Measurements from ENCODE around the gene SFTPA1. TPM values are rescaled to one million over a fixed set of nuclear protein-coding genes. Genes with fewer than 3 reads are reported as not detected.
"Not testable (repeated sequence)": the region's sequence is repeated elsewhere in the genome, so short reads cannot be mapped to it uniquely, and the experiment has no call there.

SFTPA1 gene
- total RNA-seq, 1 donor from 2014 or later = not detected

DNA sequence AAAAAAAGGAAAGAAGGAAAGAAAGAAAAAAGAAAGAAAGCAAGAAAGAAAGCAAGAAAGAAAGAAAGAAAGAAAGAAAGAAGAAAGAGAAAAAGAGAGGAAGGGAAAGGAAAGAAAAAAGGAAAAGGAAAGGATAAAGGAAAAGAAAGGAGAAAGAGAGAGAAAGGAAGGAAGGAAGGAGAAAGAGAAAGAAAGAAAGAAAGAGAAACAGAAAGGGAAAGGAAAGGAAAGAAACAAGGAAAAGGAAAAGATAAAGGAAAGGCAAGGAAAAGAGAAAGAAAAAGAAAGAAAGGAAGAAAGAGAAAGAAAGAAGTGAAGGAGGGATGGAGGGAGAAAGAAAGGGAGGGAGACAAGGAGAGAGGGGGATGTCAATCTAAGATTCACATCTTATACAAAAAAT, 29.7 kb upstream of the SFTPA1 start:
- no peak for TF ChIP-seq CTCF (IDR thresholded peaks at IDR 0.05; ENCODE audit: insufficient read depth, low read length, poor library complexity, severe bottlenecking)
- no peaks in the 10 kb centered on the region for H3K36me3 ChIP-seq (ENCODE audit: control insufficient read depth, insufficient read depth, low read length)
- H3K4me3 ChIP-seq (ENCODE audit: low read depth, low read length) = no peak overlapping the region
- H3K27me3 ChIP-seq (ENCODE audit: control insufficient read depth, insufficient read depth, low read length) = peaks cover 2% of the 10 kb centered on the region
- no peak for DNase-seq (ENCODE audit: low read depth)

DNA sequence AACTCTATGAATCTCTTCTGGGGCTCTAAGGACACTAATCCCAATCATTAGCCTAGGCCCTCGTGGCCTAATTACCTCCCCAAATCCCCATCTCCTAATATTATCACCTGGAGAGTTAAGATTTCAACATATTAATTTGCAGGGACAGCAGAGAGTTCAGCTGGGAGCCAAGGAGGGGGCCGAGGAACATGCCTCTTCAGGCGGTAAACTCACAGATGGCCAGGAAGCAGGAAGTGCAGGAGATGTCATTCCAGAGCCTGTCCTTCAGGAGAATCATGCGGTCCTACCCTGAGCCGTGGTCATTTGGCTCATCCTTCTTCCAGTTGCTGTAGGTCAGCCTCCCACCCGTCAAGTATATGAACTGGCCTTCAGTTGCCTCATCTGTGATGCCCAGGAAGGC, 28.6 kb upstream of the SFTPA1 start:
- no peak for DNase-seq (ENCODE audit: low read depth)
- TF ChIP-seq CTCF (IDR thresholded peaks at IDR 0.05; ENCODE audit: insufficient read depth, low read length, poor library complexity, severe bottlenecking) = no peak
- no peak overlapping the region for H3K4me3 ChIP-seq (ENCODE audit: low read depth, low read length)
- no peaks in the 10 kb centered on the region for H3K36me3 ChIP-seq (ENCODE audit: control insufficient read depth, insufficient read depth, low read length)
- H3K27me3 ChIP-seq (ENCODE audit: control insufficient read depth, insufficient read depth, low read length) = peaks cover 2% of the 10 kb centered on the region

GRCh38 chr10:79582954-79583353, 27.8 kb upstream of the SFTPA1 start:
- DNase-seq (ENCODE audit: low read depth); H3K27me3 ChIP-seq (ENCODE audit: control insufficient read depth, insufficient read depth, low read length); H3K36me3 ChIP-seq (ENCODE audit: control insufficient read depth, insufficient read depth, low read length); H3K4me3 ChIP-seq (ENCODE audit: low read depth, low read length): not testable (repeated sequence)

GRCh38 chr10:79583488-79584024, 27.2 kb upstream of the SFTPA1 start:
- TF ChIP-seq CTCF (IDR thresholded peaks at IDR 0.05; ENCODE audit: insufficient read depth, low read length, poor library complexity, severe bottlenecking) = no peak

DNA sequence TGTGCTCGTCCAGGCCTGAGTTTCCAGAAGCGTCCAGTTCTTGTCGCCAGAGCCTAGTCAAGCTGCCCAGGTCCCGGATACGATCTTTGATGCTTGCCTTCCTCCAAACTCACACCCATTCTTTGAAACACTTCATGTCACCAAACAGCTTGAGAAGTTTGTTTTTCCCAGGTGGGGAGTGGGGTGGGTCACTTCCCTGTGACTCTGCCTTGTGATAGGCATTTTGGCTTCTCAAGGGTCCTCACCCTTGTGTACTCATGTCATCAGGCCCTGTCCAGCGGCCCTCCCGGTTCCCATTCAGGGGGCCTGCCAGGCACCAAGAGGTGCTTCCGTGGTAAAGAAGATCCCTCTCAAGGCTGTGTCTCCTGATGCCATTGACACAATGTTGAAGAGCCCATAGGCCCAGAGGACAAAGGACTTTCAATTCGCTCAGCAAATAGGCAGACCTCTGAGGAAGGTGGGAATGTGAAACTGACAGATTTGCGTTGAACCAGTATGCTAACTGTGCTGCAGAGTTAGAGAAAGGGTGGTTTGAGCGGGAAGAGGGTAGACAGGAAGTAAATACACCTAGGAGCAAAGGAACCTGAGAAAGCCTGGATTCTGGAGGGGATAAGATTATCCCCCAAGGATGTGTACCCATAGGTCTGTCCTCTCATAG, 24.7 kb upstream of the SFTPA1 start:
- H3K27me3 ChIP-seq (ENCODE audit: control insufficient read depth, insufficient read depth, low read length) = peaks cover 4% of the 10 kb centered on the region
- TF ChIP-seq CTCF (IDR thresholded peaks at IDR 0.05; ENCODE audit: insufficient read depth, low read length, poor library complexity, severe bottlenecking) = no peak
- H3K36me3 ChIP-seq (ENCODE audit: control insufficient read depth, insufficient read depth, low read length) = no peaks in the 10 kb centered on the region
- no peak overlapping the region for H3K4me3 ChIP-seq (ENCODE audit: low read depth, low read length)
- DNase-seq (ENCODE audit: low read depth) = no peak

More at GRCh38 chr10:79583488-79584024, 27.2 kb upstream of the SFTPA1 start:
- Histone ChIP-seq H3K36me3 (ENCODE audit: control insufficient read depth, insufficient read depth, low read length) (no peaks in the 10 kb centered on the region), H3K4me3 (ENCODE audit: low read depth, low read length) (no peak overlapping the region), H3K27me3 (ENCODE audit: control insufficient read depth, insufficient read depth, low read length) (peaks cover 2% of the 10 kb centered on the region)
- DNase-seq (ENCODE audit: low read depth) = no peak

DNA sequence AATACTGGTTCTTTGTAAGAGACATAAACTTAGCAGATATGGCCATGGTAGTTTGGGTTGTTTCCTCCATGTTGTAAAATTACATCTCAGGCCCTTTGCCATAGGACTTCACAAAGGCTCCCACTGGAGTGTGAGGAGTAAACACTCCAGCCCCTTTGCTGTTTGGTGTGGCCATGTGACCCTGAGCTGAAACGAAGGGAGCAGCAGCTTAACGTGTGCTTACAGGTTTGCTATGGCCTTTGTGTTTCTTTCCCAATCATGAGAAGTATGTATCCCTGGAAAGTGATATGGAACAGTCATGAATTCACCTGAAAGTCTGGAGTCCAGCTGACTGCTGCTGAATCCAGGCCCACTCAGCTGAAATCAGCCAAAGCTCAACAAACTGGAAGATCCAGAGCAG, 23.8 kb upstream of the SFTPA1 start:
- DNase-seq (ENCODE audit: low read depth) = no peak
- Histone ChIP-seq H3K4me3 (ENCODE audit: low read depth, low read length) (no peak overlapping the region), H3K27me3 (ENCODE audit: control insufficient read depth, insufficient read depth, low read length) (peaks cover 4% of the 10 kb centered on the region), H3K36me3 (ENCODE audit: control insufficient read depth, insufficient read depth, low read length) (no peaks in the 10 kb centered on the region)
- no peak for TF ChIP-seq CTCF (IDR thresholded peaks at IDR 0.05; ENCODE audit: insufficient read depth, low read length, poor library complexity, severe bottlenecking)

Data from kidney epithelial cell (primary cell).